D721Med (cell line): ENCODE measurements around the gene ELOVL5.

ENCODE experiments used
- DNase-seq: peaks from one replicate; pipeline ENCODE4 v3.0.0; 2011; ENCODE audit warnings: low spot score; ENCODE audit not compliant: insufficient read length
- FAIRE-seq: peaks from 2 replicates; lab custom pipeline; 2011; peaks lifted over from hg19 to GRCh38; lab: Jason Lieb, UNC
- TF ChIP-seq, protein P1 (sequence below): IDR thresholded peaks from 2 replicates; pipeline ENCODE4 v1.5.1; 2012; ENCODE audit warnings: mild to moderate bottlenecking, control low read depth; ENCODE audit not compliant: insufficient read depth; ENCODE audit errors: missing control alignments

ELOVL5 gene

DNA sequence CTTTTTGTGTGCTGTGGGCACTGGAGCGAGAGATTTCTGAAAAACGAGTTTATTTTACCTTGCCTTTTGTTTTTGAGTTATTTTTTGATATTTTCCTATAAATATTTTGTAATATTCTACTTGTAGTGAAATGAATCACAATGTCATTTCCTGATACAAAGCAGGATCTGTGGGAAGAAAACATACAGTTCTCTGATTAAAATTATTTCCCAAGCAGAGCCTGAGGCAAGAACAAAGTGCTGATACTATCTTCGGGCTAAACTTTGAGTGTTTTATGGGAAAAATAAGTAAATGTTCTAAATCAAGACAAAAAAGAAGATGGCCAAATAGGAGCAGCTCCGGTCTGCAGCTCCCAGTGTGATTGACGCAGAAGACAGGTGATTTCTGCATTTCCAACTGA lies 33.7 kb upstream of the ELOVL5 start:
- DNase-seq (no peak), FAIRE-seq (no peak)
- TF ChIP-seq, protein P1, sequence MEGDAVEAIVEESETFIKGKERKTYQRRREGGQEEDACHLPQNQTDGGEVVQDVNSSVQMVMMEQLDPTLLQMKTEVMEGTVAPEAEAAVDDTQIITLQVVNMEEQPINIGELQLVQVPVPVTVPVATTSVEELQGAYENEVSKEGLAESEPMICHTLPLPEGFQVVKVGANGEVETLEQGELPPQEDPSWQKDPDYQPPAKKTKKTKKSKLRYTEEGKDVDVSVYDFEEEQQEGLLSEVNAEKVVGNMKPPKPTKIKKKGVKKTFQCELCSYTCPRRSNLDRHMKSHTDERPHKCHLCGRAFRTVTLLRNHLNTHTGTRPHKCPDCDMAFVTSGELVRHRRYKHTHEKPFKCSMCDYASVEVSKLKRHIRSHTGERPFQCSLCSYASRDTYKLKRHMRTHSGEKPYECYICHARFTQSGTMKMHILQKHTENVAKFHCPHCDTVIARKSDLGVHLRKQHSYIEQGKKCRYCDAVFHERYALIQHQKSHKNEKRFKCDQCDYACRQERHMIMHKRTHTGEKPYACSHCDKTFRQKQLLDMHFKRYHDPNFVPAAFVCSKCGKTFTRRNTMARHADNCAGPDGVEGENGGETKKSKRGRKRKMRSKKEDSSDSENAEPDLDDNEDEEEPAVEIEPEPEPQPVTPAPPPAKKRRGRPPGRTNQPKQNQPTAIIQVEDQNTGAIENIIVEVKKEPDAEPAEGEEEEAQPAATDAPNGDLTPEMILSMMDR, result no peak

DNA sequence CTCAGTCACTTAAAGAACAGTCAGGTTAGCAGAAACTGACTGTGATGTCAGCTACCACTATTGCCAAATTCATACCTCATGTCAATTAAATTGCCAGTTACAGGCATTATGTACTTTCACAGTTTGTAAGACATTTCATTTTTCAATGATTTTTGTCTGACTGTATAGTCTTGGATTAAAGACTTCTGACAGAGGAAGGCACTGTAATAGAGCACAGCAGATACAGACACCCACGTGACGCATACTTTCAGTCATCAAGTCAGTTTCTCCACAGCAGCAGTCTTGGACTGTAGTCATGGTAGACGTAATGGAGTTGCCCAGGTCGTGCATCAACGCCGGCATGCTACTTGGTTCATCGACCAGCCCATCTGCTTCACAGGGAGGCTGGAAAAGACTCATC lies 29.5 kb upstream of the ELOVL5 start:
- FAIRE-seq (no peak), DNase-seq (no peak)
- TF ChIP-seq, protein P1, result no peak

DNA sequence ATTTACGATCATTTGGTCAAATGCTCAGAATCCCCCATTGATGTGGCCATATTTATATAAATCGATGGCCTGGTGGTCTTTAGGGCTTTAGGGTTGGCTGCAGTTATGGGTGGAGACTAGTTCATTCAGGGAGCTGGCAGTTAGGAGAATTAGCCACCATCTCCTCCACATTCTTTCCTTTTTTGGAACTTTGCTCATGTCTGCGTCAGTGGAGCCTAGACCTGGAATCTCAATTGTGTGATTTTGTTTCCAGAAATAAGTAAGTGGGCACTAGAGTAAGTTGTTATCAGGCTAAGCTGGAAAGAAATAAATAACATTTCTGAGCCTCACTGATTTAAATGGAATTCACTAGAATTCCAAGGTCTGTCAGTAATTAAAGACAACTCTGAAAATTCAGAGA lies 29.0 kb upstream of the ELOVL5 start:
- DNase-seq (no peak), FAIRE-seq (no peak)
- TF ChIP-seq, protein P1, result no peak

DNA sequence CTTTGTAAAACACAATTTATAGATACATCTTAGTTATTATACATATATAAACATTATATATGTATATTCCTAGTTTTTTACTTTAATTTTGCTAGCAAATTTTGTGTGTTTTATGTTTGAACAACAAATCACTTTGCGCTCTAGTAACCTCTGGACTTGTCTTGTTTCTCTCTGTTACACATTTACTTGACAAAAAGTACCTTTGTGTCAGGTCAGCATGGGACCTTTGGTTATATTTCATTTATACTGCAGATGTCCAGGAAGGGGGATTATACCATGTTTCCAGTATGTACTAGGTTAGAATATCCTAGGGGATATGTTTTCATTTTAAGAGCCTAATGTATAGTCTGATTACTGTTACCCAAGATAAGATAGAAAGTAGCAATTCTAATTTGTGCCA lies 28.5 kb upstream of the ELOVL5 start:
- TF ChIP-seq, protein P1, result no peak
- FAIRE-seq (no peak), DNase-seq (no peak)

DNA sequence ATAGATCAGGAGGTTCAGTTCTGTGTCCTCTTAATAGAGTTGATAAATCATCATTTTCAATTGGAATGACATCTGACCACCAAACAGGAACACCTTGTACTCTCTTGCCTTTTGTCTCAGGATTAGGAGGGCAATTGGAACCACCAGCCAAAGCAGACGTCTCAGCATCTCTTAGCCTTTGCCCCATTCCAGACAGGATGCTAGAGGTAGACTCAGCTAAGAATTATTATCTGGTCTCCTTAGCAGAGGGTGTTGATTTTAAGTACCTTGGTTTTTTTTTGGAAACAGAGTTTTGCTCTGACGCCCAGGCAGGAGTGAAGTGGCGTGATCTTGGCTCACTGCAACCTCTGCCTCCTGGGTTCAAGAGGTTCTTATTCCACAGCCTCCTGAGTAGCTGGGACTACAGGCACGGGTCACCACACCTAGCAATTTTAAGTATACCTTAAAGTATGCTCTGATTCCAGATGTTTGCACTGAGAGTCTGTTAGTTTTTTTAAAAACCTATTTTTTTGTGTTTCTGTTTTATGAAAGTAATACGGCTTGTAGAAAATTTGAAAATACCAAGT lies 28.0 kb upstream of the ELOVL5 start:
- DNase-seq (no peak), FAIRE-seq (no peak)
- TF ChIP-seq, protein P1, result no peak

DNA sequence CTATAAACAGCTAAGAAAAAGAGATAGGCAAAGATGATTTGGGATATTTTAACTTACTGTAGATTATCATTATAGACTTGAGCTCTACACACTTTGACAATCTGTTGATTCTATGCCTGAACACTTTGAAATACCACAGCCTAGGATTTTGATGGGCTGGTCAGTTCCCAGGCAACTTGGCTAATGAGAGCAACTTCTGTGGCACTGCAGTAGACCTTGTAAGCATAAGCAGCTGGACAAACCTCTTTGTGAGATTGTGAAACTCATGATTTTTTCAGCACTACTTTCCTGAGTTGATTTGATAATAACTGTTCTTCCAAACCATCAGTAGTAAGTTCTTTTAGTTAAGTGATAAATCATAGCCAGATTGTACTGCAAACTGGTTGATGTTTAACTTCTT lies 27.1 kb upstream of the ELOVL5 start:
- TF ChIP-seq, protein P1, result no peak
- FAIRE-seq (no peak), DNase-seq (no peak)

DNA sequence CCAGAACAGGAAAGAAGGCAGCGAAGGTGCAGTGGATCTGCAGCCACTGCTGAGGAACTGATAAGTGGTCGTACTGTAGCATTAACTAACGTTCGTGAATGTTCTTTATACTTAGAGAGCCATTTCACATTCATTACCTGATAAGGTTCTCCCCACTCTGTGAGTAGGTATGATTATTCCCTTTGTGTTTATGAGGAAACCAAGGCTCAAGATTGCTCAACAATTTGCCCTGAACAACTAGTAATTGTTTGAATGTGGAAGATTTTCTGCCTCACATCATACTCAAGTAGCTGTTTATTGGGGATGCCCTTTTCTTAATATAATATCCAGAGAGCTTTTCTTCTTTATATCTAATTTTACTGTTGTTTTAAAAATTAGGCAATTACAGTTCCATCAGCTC lies 24.9 kb upstream of the ELOVL5 start:
- TF ChIP-seq, protein P1, result no peak
- FAIRE-seq (no peak), DNase-seq (no peak)
